Adipose tissue (tissue), 3 donors: Measurements from ENCODE around the gene G6PC2. TPM values are rescaled to one million over a fixed set of nuclear protein-coding genes. Genes with fewer than 3 reads are reported as not detected.
"Not testable (repeated sequence)": the region's sequence is repeated elsewhere in the genome, so short reads cannot be mapped to it uniquely, and the experiment has no call there.

Experiments
- H3K27ac ChIP-seq: one replicate; pipeline ENCODE4 v1.5.1; 2013; ENCODE audit warnings: low read depth, low read length
- WGBS, 3 donors: extraction: QIAGEN DNeasy Blood & Tissue Kit; methylation state at CpG; one replicate each; pipeline ENCODE4 v1.1.7; 2013; 5-methylcytosine and 5-hydroxymethylcytosine counted together
- polyA plus RNA-seq, 3 donors: library from polyadenylated mRNA; stranded (reverse); fragments of 200-250 nt; gene quantifications; one replicate each; pipeline ENCODE4 v1.2.3, GENCODE V29; 2013
- donor health status: healthy with polysubstance abuse.
- donor health status: Bipolar disorder and iron deficiency.
- donor health status: healthy.

G6PC2 gene
- polyA plus RNA-seq, 3 donors, result 0.19 to 42.9 TPM; not detected in 1

DNA sequence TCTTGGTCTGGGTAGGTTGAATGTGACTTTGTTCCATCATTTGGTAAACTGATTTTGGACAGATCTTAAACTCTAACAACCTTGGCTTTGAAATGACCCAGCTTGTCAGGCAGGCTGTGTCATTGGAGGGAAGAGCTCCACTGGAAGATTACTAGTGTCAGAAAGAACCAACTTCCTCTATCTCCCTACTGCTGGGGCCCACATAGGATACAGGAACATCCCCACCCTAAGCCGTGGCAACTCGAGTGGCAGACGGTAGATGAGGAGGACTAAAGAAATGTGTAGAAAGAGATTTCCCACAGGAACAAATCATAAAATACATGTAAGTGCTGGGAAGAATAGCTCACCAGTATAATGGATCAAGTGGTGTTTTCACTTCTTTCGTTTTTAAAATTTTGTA, 4.3 kb upstream of the G6PC2 start:
- WGBS, 3 donors, result 41 to 80% (median 59%) methylated on average over 4 of the region's 4 CpGs
- no peak overlapping the region for H3K27ac ChIP-seq

DNA sequence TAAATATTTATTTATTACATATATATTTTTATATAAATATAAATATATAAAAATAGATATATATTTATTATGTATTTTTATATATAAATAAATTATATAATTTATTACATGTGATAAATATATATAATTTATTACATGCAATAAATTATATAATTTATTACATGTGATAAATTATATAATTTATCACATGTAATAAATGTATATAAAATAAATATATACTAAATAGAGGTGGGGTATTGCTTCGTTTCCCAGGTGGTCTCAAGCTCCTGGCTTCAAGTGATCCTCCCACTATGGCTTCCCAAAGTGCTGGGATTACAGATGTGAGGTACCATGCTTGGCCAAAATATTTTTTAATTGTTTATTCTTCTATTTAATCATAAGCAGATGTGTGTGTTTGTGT, 3.6 kb upstream of the G6PC2 start:
- WGBS, 3 donors, result 70 to 82% (median 75%) methylated on average over 1 of the region's 1 CpG
- no peak overlapping the region for H3K27ac ChIP-seq

DNA sequence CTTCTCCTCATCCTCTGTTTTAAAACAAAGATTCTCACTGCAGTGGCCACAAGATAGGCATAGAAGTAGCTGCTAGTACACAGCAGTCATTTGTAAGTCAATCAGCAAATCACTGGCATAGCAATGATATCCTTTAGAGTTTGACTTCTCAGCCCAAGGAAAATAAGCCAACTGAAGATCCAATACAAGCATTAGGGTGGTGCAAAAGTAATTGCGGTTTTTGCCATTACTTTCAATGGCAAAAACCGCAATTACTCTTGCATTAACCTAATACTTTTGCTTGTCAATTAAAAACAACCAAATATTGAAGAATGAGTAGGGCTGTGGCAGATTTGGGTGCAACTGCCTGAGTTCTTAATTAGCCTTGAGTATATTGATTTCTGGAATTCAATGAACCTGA, 2.8 kb downstream of the G6PC2 start:
- no peak overlapping the region for H3K27ac ChIP-seq
- WGBS, 3 donors, result 86 to 90% (median 89%) methylated on average over 2 of the region's 2 CpGs

DNA sequence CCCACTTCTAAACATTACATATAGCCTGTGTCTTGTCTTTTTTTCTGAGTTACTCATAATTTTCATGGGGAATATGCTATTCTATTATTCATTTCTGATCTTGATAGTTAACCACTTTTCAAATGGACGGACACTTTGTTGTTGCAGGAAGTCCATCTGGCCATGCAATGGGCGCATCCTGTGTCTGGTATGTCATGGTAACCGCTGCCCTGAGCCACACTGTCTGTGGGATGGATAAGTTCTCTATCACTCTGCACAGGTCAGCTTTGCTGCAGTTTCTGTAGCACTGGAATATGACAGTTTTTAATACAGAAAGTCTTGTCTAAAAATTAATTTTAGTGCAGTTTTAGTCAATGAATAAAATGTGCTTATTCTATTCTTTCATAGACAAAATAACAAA, 3.3 kb downstream of the G6PC2 start:
- WGBS, 3 donors, result 91 to 95% (median 93%) methylated on average over 3 of the region's 3 CpGs
- H3K27ac ChIP-seq, result no peak overlapping the region

DNA sequence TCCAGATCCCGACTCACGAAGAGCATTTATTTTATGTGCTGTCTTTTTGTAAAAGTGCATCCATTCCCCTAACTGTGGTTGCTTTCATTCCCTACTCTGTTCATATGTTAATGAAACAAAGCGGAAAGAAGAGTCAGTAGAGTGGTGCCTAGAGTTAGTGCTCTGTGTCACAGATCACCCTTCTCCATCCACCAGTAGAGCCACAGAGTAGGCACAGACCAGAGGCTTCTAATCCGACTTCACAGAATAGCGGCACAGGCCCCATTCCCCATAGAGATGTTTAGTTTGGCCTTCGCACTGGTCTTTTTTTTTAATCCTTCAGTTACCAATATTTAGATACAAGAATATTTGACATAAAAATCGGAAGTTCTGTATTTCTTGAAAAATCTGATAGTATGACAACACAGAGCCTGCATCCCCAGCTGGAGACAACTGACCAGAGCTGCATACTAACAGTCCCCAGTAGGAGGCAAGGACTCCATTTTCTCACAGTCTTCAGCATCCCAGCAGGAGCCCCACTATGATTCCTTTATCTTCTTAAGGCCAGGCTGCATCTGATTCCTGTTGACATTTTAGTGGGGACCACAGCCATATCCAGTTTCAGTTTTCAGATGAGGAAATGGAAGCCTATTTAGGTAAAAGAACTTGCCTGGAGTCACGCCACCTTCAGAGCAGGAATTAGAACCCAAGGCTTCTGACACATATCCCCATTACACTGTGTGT, 7.0 kb downstream of the G6PC2 start:
- no peak overlapping the region for H3K27ac ChIP-seq
- WGBS, 3 donors, result 85 to 92% (median 91%) methylated on average over 8 of the region's 8 CpGs

DNA sequence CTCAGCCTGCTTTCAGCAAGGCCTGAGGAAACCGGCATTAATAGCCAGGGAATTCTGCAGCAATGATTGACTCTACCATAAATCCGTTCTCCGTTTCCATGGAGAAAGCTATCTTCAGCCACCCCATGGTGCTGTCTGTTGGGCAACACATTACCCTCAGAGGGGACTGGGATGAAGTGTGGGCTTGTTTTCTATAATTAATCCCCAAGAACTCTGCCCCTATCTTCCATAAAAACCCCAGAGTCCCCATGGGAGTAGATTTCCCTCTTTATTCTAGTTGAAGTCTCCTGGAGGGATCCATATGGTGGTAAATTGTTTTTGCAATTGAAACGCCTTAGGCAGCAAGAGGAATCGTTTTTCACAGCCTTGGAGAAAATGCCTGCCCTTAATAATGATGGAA, 9.2 kb downstream of the G6PC2 start:
- H3K27ac ChIP-seq, result no peak overlapping the region
- WGBS, 3 donors, result 72 to 82% (median 80%) methylated on average over 5 of the region's 5 CpGs

DNA sequence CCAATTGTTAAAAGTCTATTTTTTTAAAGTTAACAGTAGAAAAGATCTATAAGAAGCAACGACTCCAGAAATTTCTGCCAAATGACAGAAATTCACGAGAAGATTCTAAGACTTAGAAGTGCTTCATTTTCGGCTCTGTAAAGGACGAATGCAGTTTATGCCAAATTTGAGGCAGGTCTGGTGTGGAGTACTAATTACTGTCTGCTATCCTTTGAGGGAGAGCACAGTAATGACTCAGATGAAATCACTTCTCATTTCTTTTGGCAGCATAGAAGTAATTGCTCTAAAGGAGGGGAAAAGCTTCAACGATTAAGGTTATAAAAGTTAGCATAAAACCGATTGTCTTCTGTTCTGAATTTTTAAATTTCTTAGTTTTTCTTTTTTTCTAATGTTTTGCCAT, 11.4 kb downstream of the G6PC2 start:
- H3K27ac ChIP-seq, result no peak overlapping the region
- WGBS, 3 donors, result 48 to 59% (median 52%) methylated on average over 6 of the region's 6 CpGs

DNA sequence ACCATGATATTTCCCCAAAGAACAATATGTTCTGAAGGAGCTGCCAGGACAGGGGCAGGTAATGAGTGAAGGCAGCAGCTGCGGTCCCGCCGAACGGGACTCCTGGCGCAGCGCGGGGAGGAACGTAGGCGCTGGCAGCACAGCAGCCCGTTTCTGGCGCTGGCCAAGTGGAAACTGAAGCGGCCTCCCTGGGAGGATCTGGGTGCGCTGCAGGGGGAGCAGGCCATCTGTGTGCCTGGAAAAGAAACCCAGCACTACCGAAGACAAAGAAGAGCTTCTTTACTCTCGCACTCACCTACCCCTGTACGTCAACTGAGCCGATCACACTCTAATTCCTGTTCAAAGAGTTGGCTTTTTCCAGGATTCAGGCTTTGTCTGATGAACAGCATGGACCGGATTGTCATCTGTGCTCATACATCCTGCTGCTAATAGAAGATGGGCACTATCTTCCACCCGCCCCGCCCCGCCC, 11.8 kb downstream of the G6PC2 start:
- 21 to 27% (median 26%) methylated on average over 21 of the region's 21 CpGs for WGBS, 3 donors
- no peak overlapping the region for H3K27ac ChIP-seq

DNA sequence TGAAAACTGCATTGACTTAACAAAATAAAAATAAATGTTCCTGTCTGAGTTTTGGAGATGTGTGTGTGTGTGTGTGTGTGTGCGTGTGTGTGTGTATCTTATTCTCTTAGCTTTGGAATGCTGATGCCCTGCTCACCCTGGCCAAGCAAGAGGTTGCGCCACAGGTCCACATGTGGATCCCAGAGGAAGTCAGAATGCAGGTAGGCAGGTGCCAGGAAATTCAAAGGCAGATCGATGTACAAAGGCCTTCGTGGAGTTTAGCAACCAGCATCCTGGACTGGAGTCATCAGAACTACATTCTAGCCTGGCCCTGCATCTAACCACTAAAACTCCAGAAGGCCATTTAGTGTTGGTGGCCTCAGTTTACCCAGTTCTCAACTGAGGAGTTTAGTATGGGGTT, 12.4 kb downstream of the G6PC2 start:
- 79 to 85% (median 81%) methylated on average over 4 of the region's 4 CpGs for WGBS, 3 donors
- H3K27ac ChIP-seq, result no peak overlapping the region

DNA sequence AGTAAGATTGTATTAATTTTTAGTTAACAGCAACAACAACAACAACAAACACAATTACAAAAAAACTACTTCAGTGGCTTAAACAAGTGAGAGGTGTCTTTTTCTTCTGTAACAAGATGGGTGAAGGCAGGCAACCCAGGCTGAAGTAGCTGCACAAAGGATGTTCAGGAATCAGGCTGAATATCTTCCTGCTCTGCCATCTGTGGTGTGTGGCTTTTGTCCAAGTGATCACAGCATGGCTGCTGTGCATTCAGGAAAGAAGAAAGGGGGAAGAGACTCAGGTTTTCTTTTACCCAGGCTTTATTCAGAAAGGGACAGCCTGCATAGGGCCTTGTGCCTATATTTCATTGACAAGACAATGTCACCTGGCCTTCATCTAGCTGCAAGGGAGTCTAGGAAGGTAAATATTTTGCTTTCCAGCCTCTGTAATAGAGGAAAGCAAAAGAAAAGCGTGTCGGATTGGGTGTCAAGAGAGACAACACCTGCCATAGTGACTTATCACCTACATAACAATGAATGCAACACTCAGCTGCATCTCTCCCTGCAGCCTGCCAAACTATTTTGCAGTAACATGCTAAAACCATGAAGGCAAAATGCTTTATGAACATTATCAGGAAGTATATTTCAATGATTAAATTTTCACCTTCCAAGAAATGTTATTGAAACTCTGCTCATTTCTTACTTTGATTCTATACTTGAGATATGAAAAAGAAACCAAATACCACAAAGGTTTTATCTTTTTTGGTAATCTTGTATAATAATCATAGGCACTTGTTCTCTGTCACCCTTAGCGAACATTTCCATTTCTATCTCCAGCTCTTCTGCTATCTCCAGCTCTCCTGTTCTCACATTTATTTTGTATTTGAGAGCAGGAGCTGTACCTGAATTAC, 14.6 kb downstream of the G6PC2 start:
- no peak overlapping the region for H3K27ac ChIP-seq
- WGBS, 3 donors, result 88 to 96% (median 95%) methylated on average over 3 of the region's 3 CpGs

DNA sequence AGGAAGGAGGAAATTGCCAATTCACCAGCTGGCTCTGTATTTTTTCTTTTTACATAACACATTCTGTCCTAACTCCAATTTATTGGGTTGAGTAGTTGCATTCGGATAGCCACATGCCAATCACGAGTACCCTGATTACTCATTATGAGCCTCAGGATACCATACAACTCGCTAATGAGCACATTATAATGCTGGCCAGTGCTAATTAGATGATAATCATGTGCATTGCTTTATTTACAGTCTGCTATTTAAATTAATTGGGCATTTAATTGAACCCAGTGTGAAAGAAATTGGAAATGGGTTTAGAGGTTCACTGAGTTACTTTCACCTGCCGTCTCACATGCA, 15.2 kb downstream of the G6PC2 start:
- WGBS, 3 donors, result 85 to 89% (median 88%) methylated on average over 4 of the region's 4 CpGs
- H3K27ac ChIP-seq, result no peak overlapping the region

DNA sequence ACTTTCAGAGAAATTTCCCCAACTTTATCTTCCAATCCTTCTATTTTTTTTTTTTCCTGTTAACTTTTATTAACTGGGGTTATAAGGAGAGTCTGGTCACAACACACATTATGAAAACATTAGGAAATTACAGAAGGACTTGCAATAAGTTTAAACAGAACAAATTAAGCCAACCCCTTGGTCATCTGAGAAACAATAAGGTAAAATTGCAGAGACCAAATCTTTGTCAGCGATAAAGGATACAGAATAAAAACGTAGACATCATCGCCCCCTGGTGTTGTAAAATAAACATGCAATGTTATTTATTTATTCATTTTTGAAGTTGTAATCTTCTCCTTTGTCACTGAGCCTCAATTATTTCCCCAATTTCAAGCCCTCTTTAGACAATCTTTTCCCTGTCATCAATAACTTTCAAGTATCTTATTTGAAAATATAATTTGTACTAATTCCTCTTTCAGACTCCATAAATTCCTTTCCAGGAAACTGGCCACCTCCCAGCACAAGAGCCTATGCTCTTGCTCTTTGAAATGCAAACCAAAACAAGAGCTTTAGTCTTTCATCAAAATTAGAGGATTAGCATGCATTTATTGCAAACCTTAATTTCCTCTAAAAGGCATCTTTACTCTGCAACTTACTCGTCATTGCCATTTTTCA, 19.5 kb downstream of the G6PC2 start:
- 21 to 28% (median 26%) methylated on average over 4 of the region's 4 CpGs for WGBS, 3 donors
- no peak overlapping the region for H3K27ac ChIP-seq

DNA sequence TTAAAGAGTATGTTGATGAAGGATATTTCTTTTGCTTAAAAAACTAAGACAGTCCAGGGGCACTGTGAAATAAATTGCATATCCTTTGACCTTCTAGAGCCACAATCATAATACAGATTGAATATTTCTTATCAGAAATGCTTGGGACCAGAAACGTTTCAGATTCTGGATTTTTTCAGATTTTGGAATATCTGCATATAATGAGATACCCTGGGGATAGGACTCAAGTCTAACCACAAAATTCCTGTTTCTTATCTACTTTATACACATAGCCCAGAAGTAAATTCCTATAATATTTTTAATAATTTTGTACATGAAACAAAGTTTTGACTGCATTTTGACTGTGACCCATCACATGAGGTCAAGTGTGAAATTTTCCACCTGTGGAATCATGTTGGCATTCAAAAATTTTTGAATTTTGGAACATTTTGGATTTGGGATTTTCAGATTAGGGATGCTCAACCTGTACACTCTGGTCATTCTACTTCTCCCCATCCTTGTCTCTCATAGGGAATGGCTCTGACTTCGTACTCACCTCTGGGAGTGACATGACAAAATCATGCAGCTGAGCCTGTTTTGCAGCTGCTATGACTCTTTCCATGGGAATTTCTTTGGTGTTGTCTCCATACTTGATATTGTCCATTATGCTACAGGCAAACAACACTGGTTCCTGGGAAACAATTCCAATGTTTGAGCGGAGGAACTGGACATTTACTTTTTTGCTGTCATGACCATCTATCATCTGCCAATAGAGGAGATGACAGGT, 25.7 kb downstream of the G6PC2 start:
- WGBS, 3 donors, result 71 to 75% (median 71%) methylated on average over 3 of the region's 3 CpGs
- no peak overlapping the region for H3K27ac ChIP-seq

DNA sequence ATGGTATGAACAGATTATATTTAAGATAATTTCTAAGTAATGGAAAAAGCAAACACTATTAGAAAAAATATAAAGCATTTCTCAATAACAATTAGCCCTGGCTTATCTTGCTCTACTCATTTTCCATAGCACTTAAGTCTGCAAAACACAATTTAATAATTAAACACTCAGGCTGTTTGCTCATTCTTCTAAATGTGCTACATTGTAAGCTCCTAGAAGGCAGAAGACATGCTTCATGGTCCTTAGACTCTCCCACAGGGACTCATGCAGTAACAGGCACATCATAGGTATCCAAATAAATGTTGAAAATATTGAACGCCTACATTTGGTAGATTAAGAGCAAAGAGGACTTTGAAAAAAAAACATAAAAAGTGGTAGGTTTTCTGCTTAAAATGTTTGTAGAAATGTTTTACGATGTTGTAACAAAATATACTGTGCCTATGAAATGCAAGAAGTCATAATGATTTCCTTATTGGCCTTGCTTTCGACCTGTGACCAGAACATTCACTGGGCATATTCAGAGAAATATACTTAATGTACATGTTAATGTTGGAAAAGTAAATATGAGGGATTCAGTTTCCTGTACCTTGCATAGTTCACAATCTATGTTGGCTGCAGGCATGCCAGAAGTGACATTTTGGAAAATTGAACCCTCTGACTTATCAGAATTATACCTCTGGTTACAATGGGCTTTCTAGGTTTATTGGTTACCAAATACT, 27.2 kb downstream of the G6PC2 start:
- H3K27ac ChIP-seq, result no peak overlapping the region
- WGBS, 3 donors, result 70 to 95% (median 89%) methylated on average over 3 of the region's 3 CpGs

DNA sequence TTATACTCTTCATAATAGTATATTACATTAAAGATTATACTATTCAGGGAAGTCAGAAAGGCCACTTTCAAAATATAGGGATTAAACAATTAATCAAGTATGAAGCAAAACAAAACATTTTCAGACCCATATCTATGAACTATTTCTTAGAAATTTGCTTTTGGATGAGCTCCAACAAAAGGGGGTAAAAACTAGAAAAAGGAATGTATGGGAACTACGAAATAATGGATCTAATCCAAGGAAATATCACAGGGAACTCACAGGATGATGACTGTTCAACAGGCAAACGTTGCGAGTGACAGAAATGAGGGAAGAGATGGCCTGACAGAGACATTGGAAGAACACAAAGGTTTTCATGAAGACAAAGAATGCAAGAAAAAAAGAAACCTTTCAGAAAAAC, 27.9 kb downstream of the G6PC2 start:
- WGBS, 3 donors, result 60 to 67% (median 61%) methylated on average over 3 of the region's 3 CpGs
- H3K27ac ChIP-seq, result no peak overlapping the region

DNA sequence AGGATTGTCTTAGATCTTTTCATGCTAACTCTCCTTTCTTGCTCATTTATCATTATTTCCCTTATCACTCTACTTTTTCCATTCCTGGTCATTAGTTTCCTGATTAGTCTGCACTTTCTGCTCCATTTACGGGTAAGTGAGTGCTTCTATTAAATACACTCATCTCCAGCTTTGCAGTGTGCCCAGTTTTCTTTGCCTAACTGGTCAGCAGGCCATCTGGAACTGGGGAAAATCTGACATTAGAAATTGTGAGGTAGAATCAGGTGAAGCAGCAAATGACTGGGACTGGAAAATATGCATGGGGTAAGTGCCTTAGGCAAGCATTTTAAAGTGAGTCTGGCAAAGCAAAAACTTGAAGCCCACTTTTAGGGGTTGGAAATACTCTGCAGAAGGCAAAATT, 29.2 kb downstream of the G6PC2 start:
- WGBS, 3 donors, result 57 to 73% (median 59%) methylated on average over 1 of the region's 1 CpG
- H3K27ac ChIP-seq, result no peak overlapping the region

DNA sequence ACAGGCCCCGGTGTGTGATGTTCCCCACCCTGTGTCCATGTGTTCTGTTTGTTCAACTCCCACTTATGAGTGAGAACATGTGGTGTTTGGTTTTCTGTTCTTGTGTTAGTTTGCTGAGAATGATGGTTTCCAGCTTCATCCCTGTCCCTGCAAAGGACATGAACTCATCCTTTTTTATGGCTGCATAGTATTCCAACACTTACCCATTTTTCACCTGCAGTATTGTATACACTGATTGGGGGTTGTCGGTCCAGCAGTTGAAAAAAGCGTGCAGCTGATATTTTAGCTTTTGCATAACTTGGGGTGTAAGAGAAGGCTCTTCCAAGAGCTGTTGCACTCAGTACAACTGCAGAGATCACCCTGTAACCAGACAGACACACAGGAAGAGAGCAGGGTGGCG, 31.1 kb downstream of the G6PC2 start:
- 91 to 93% (median 93%) methylated on average over 4 of the region's 4 CpGs for WGBS, 3 donors
- not testable (repeated sequence) for H3K27ac ChIP-seq

DNA sequence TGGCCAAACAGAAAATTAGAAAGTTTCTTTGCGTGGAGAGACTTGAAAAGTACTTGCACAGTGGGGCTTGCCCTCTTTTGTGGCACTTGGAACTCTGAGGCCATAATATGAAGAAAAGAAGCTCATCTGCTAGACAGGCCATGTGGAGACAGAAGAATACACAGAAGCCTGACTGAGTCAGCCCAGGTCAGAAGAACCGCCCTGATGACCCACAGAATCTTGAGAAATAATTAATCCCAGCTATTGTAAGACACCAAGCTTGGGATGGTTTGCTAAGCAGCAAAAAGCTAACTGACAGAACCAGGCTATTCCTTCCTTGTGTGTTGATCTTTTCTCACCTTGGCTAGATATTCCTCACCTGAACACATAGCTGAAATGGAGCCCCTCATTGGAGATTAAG, 33.7 kb downstream of the G6PC2 start:
- no peak overlapping the region for H3K27ac ChIP-seq

More for the DNA sequence above, 33.7 kb downstream of the G6PC2 start:
- 81 to 90% (median 87%) methylated on average over 2 of the region's 2 CpGs for WGBS, 3 donors
